ENCODE measurements around the gene GAREM1.
A peak's percentile ranks its signal among the peaks of the same experiment; 100 is the strongest.

Gene GAREM1

GRCh38 chr18:32459361-32460101 is 11.2 kb downstream of the GAREM1 start:
- no peak for DNase-seq (ENCODE audit: low spot score)

- DNase-seq (ENCODE audit: low spot score), result no peak
These were observed 15.3 kb downstream of the GAREM1 start for GRCh38 chr18:32455361-32455760.

GRCh38 chr18:32454593-32454992 is 16.1 kb downstream of the GAREM1 start:
- no peak for DNase-seq (ENCODE audit: low spot score)

GRCh38 chr18:32450874-32451273 is 19.8 kb downstream of the GAREM1 start:
- DNase-seq (ENCODE audit: low spot score), result no peak

GRCh38 chr18:32450026-32450691 is 20.5 kb downstream of the GAREM1 start:
- no peak for DNase-seq (ENCODE audit: low spot score)

- no peak for DNase-seq (ENCODE audit: low spot score)
These were observed 23.9 kb downstream of the GAREM1 start for GRCh38 chr18:32446780-32447179.

GRCh38 chr18:32445846-32446245 is 24.8 kb downstream of the GAREM1 start:
- DNase-seq (ENCODE audit: low spot score), result no peak

- DNase-seq (ENCODE audit: low spot score), result no peak
These were observed 26.9 kb downstream of the GAREM1 start for GRCh38 chr18:32443706-32444215.

GRCh38 chr18:32443033-32443705 is 27.5 kb downstream of the GAREM1 start:
- DNase-seq (ENCODE audit: low spot score), result no peak

GRCh38 chr18:32442575-32442974 is 28.1 kb downstream of the GAREM1 start:
- DNase-seq (ENCODE audit: low spot score), result no peak

- no peak for DNase-seq (ENCODE audit: low spot score)
These were observed 29.1 kb downstream of the GAREM1 start for GRCh38 chr18:32441533-32441932.

GRCh38 chr18:32440518-32440917 is 30.2 kb downstream of the GAREM1 start:
- no peak for DNase-seq (ENCODE audit: low spot score)

- DNase-seq (ENCODE audit: low spot score), result peak; percentile 71
These were observed 30.9 kb downstream of the GAREM1 start for GRCh38 chr18:32439802-32440201.

- DNase-seq (ENCODE audit: low spot score), result no peak
These were observed 31.4 kb downstream of the GAREM1 start for GRCh38 chr18:32439241-32439640.

- peak; percentile 68 for DNase-seq (ENCODE audit: low spot score)
These were observed 32.5 kb downstream of the GAREM1 start for GRCh38 chr18:32438173-32438572.

GRCh38 chr18:32437100-32437834 is 33.4 kb downstream of the GAREM1 start:
- no peak for DNase-seq (ENCODE audit: low spot score)

- DNase-seq (ENCODE audit: low spot score), result no peak
These were observed 34.8 kb downstream of the GAREM1 start for GRCh38 chr18:32435631-32436500.

- DNase-seq (ENCODE audit: low spot score), result no peak
These were observed 38.9 kb downstream of the GAREM1 start for GRCh38 chr18:32431753-32432152.

- no peak for DNase-seq (ENCODE audit: low spot score)
These were observed 41.3 kb downstream of the GAREM1 start for GRCh38 chr18:32429402-32429801.

- no peak for DNase-seq (ENCODE audit: low spot score)
These were observed 43.4 kb downstream of the GAREM1 start for GRCh38 chr18:32427084-32427900.
